ENCODE results near the gene FAM168A.
"Not testable (repeated sequence)": the region's sequence is repeated elsewhere in the genome, so short reads cannot be mapped to it uniquely, and the experiment has no call there.

The FAM168A gene

DNA sequence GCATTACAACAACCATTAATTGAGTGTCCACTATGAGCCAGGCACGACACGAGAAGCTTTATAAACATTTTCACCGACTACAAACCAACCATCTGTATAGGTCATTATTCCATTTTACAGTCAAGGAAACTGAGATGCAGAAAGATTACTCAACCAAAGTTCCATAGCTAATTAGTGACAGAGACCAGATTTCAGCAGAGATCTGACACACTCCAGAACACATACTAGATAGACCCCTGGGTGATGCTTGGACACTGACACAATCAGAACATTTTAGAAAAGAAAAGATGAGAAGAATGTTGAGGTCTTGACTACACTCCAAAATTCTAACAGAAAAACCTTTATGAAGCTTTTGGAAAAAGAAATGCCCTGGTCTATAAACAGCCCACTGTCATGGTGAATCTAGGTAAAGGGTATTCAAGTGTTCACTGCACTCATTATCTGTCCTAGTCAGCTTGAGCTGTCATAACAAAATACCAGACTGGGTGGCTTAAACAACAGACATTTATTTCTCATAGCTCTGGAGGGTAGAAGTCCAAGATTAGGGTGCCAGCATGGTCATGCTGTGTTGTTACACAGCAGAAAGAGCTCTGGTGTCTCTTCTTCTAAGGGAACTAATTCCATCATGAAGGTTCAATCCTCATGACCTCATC lies 132.8 kb downstream of the FAM168A start:
- no peak for DNase-seq

DNA sequence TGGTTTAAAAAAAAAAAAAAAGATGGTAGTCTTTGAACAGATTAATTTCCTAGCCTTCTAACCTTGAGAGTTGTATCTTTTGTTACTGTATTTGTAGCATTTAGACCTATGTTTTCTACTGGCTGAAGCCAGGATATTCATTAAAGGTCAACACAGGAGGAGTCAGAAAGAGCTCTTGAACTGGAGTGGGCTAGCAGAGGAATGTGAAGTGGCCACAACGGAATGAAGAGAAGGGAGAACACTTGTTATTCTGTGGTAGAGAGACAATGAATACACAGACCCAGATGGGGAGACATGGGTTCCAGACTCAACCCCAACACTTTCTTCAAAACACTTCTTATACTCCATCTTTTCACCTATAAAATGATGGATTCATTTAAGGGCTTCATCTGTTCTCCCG lies 133.6 kb downstream of the FAM168A start:
- no peak for DNase-seq

DNA sequence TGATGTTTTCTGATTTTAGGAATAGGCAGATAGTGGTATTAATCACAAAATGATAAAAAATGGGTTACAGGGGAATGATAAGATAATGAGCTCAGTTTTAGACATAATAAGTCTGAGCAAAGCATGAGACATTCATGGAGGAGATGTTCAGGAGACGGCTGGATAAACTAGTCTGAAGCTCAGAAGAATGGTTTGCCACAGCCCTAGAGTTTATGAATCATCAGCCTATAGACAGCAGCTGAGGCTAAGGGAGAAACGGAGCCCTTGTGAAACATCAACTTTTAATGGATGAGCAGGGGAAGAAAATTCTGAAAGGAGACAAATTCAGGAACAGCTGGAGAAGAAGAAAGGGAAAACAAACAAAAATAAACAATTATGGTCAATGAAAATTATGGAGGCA lies 134.6 kb downstream of the FAM168A start:
- DNase-seq = no peak

DNA sequence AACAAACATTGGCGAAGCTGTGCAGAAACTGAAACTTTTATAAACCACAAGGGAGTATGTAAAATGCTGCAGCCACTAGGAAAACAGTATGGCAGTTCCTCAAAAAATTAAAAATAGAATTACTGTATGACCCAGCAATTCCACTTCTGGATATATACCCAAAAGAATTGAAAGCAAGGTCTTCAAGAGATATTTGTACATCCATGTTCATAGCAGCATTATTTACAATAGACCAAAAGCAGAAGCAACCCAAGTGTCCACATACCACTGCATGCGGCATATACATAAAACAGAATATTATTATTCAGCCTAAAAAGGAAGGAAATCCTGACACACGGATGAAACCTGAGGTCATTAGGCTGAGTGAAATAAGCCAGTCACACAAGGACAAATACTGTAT lies 135.9 kb downstream of the FAM168A start:
- DNase-seq = no peak

DNA sequence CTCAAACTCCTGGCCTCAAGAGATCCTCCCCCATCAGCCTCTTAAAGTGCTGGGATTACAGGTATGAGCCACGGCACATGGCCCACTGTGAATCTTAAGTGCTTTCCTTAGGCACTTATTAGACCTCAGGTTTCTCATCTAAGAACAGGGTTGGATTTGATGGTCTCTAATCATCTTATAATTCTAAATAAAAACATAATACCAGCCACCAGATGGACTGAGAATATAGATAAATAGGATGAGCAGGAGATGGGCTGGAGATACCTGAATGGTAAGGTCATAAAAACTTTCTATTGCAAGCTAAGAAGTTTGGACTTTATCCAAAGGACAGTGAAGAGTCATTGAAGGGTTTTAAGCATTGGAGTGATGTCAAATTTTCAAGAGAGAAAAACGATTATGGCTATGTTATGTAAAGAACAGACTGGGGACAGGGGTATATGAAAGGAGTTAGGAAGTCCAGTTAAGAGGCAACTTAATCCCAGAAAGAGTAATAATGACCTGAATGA lies 136.5 kb downstream of the FAM168A start:
- DNase-seq = no peak

DNA sequence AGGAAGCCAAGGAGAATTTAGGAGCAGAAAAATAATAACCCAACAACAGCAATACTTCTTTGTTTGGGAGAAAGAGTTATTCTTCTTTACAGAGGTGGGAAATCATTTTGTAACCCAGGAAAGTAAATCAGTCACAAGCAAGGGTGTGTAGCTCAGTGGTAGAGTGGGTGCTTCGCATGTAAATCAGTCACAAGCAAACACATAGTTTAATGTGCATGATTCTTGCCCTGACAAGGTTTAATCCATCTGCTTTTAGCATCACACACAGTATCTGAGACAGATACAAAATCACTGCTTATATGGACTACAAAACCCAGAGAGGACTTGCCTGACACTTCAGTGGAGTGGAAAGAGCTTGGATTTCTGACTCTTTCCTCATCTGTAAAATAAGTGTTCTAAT lies 139.7 kb downstream of the FAM168A start:
- DNase-seq = no peak

DNA sequence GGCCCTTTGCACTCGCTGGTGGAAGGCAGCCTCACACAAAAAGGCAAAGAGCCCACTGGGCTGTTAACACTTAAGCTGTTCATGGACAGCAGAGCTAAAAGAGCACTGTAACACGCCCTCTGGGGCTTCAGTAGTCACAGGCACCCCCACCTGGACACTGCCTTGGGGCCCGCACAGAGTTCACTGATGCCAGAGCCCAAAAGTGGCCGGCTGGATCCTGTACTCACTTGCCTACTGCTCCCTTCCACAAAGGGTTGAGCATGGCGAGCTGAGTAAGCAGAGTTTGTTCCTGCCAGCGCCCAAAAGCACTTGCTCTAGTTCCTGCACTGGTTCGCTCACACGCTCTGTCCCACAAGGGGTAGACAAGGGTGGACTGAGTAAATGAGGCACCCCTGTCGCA lies 142.9 kb downstream of the FAM168A start:
- DNase-seq = no peak

DNA sequence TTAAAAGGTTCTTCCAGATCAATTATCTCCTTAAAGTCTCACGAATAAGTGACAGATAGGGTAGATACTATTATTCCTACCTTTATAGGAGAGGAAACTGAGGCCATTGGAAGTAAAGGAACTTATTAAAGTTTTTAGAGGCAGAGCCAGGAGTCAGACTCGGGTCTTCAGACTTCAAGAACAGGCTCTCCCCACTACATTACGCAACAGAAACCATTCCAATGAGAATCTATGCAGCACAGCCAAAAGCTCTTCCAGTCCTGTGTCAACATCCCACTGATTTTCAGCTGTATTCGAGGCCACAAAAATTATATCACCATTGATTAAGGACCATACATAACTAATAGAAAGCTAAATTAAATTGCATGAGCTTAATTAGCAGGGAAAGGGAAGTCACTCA lies 144.3 kb downstream of the FAM168A start:
- DNase-seq = no peak

DNA sequence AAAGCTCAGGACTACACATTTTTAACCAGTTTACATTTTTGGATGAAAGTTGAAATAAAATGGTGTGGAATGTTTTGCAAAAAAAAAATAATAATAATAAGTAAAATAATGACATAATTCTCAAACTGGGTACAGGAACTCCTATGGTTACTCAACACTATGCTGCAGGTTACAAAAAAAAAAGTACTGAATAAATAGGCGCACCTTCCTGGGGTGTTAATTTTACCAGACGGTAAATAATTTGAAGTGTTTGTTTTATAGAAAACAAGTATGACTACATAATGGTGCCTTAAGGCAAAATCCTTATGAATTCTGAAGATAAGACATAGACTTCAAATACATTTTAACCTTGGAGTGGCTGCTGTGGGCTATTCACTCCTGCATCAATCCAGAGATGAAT lies 145.2 kb downstream of the FAM168A start:
- DNase-seq = no peak

DNA sequence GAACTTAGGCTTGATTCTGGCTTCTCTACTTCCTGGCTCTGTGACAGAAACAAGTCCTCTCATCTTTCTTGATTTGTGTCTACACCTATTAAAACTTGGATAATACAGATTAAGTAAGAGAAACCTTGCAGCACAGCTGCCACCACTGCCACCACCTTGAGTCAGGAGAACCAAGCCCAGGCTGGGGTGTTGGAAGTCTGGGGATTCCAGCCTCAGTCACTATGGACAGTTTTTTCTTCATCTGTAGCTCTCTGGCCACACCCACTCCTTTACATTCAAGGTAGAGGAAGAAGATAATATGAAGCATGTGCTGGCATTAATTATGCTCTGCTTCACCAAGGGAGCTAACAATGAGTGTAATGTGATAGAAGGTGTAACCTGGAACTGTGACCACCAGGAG lies 146.0 kb downstream of the FAM168A start:
- DNase-seq = no peak

DNA sequence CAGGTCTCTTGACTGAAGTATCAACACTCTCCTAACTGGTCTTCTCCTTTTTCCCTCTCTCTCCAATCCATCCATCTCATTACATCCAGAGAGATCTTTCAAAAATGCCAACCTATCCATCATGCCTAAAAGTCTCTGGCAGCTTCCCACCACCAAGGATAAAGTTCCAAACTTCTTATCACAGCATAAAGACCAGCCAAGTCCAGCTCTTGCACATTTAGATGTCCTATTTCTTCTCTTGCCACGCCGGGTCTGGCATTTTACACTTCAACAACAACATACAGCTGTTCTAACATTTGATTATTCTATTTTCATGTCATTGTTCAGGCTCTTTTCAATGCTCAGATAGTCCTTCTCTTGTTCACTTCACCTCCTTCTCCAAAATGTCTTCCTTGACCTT lies 151.1 kb downstream of the FAM168A start:
- DNase-seq = no peak

DNA sequence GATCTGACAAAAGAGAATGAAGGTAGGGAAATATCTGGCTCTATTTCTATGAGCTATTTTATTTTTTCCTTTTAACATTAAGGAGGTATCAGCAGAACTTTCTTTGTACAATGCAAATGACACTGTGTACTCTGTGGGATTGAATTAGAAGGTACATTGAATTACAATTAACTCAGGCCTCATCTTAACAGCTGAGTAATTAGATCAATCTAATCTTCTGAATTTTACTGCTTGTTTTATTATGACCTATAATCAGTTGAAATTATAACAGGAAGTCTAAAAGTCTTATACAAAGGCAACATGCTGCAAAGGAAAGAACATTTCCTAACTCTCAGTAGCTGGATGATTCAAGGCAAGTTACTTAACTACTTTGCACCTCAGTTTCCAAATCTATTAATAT lies 151.9 kb downstream of the FAM168A start:
- no peak for DNase-seq

DNA sequence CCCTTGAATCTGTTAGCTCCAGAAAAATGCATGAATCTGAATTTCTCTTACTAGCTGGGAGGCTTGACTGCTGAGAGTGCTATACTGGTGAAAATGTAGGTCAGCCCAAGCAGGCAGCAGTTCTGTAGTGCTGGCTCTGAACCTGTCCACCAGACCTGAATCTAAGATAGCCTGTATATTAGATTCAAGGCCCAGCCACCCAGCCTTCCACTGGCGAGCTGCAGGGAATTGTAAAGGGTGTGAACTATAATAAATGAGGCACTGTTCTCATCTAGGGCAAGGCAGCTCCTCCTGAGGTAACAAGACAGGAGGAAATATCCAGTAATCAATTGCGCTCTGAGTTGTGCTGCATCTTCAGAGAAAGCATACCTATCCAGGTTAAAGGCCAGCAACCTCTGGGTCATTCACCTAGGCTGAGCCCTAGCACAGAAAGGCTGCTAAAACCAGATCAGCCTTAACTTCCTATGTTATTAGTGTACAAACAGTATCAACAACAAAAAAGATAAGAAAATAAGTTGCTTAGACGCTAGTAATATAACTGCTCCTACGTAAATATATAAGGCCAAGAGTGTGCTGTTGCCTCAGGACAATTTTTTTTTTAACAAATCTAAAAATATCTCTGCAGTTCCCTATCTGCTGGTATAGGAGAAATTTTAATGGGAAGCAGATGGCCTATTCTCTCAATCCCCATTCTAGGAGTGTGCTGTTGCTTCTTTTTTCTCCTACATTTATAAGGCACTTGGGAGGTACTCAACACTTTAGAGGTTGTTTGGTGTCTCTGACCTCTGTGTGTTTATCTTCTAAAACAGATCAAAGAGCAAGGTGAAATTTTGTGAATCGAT lies 158.7 kb downstream of the FAM168A start:
- DNase-seq = no peak

DNA sequence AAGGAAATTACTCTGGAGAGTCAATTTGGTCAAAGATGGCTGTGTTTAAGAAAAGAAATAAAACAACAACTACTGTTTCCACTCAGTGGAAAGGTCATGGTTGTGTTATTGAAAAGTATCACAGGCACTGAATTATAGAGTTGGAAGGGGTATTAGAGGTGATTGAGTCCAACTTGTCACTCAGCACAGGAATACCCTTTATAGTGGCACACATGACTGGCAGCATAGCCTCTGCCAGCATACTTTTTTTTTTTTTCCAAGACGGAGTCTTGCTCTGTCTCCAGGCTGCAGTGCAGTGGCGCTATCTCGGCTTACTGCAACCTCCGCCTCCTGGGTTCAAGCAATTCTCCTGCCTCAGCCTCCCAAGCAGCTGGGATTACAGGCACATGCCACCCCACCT lies 161.1 kb downstream of the FAM168A start:
- not testable (repeated sequence) for DNase-seq

DNA sequence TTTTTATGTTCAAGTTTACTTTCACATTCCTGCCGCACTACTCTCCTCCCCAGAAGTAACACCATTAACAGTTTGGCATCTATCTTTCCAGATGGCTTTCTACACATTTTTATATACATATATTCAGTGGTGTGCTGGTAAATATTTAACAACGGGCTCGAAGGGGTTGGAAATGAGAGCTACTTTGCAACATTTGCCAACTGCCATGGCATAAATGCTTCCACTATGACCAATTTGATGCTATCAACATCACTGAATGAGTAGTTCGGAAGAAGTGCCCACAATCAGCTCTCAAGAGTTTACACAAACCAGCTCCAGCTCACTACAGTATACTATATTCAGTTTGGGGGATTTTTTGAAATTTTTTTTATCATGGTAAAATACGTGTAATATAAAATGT lies 166.5 kb downstream of the FAM168A start:
- DNase-seq = no peak

DNA sequence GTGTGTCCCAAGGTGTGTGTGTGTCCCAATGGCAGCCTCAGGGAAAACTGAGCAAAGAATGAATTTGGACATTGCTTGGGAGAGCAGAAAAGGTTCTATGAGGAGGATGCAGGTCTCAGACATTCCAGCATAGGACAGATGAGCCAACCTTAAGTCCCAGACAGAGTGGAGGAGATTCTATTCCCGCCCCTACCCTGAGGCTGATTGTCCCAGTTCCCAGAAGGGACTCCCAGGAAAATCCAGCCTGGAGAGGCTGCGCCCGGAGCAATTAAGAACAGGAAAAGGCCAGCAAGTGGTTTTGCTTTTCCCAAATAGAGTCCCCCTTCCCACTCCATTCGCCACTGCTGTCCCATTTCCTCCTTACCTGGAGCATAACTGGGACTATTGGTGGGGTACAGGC lies 167.6 kb downstream of the FAM168A start:
- no peak for DNase-seq

DNA sequence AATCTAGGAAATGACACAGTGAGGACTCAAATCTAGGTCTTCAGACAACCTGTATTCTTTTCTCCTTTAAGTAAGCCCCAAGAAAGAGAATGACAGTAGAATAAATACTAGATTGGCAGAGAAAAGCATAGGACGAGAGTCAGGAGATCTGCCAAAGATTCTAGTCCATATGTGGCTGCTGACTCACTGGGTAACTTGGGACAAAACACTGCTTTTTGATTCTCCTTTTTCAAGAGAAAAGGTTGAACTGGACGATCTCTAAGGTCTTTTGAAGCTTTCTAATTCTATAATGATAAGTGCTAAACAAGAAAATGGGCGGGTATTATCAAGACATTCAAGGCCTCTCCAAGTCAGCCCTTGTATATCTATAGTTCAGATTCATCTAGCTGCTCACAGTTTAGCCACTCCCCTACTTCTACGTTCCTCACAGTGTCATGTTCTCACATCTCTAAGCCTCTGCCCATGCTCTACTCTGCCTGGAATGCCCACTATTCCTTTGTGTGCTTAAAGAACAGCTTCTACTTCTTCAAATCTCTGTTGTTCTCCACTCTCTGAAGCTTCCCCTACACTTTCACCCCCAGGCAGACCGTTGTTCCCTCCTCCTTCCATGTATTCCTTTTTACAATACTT lies 168.7 kb downstream of the FAM168A start:
- DNase-seq = no peak

DNA sequence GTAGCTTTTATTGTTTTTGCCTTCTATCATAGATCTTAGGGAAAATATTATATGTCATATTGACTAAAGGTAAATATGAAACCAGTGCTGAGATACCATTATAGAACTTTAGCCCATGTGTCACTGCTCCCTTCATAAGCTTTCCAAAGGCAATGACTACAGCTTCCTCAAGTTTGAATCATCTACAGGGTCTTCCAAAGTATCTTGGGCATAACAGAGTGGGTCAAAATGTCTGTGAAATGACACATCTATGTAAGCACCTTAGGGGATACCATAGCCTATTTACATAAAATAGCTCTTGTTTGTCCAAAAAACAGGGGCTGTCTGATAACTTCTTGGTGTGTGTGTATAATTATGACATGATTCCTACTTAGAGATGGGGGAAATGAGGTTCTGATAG lies 169.2 kb downstream of the FAM168A start:
- no peak for DNase-seq

DNA sequence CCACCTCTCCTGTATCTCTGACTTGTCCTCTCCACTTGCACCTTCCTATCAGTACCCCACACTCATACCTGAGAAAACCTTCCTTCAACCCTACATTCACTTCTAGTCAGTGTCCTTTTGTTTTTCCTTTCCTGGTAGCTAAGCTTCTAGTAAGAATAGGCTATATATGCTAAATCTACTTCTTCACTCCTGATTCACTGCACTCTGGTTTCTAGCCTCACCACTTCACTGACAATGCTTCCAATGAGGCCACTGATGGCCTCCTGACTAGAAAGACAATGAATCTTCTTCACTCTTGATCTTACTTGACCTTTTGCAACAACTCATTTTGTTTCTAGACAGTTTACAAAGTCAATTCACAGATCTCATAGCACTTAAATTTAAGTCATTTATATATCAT lies 169.7 kb downstream of the FAM168A start:
- no peak for DNase-seq

DNA sequence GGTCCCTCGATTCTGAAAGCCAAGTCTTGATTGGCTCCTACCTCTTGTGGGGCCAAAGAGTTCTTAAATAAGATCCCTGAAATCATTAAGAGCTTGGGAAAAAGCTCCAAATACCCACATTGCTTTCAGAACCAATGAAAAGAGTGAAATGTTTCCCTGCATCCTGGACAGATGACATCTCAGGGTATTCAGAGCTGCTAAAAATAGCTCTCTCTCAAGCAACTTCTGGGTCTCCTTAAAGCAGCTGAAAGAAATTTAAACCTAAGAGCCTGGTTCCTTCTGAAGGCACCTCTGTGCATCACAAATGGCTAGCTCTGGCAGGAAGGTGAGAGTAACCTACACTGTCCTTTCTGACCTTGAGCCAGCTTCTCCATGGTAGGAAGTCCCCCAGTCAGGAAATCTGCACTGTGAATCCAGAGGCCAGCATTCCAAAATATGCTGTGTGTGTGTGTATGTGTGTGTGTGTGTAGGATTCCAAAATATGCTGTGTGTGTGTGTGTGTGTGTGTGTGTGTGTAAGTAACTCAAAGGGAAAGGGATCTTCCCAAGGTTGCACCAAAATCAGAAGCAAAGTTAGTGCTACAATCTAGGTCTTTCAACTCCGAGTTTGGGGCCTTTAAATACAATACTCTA lies 171.6 kb downstream of the FAM168A start:
- no peak for DNase-seq

DNA sequence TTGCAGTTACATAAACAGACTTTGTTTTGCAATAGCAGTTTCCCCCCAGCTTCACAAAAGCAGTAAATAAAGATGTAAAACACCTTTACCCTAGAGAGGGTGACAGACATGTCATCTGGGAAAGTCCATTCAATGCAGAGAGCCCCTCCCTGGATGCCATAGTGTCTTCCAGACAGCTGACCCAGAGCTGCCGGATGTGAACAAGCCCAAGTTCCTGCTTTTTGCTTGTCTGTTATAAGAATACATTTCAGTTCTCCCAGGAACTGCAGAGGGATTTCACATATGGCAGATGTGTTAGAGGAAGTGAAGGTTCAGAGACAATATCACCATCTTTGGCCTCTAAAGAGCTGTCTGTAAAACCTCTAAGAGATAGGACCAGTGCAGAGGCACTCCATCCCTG lies 172.8 kb downstream of the FAM168A start:
- no peak for DNase-seq

DNA sequence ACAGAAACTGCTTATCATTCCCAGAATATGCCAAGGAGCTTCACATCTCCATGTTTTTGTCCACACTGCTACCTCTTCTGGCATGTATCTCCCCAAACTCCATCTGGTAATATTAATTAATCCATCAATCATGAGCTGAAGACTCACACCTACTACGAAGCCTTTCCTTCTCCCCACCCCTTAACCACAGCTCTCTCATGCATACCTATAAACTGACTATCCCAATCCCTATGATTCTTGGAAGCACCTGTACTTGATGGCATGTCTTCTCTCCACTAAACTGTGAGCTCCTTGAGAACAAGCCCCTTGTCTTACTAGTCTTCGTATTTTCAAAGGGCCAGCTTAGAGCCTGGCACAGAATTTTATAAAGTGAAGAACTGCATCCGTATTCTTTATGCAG lies 174.4 kb downstream of the FAM168A start:
- no peak for DNase-seq

DNA sequence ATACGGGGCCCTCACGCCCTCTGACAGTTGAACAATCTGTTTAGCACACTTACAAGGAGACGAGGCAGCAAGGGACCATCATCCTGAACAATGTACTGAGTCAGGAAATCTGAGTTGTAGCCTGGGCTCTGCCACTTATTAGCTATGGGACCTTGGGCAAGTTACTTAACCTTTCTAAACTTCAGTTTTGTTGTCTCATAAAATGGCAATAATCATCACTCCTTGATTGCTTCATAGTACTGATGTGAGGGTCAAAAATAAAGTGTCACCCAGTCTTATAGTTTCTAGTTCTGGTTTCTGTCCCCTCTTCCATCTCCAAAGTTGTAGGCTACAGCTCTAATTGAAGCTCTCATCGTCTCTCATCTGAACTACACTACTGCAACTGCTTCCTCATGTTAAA lies 175.0 kb downstream of the FAM168A start:
- no peak for DNase-seq

DNA sequence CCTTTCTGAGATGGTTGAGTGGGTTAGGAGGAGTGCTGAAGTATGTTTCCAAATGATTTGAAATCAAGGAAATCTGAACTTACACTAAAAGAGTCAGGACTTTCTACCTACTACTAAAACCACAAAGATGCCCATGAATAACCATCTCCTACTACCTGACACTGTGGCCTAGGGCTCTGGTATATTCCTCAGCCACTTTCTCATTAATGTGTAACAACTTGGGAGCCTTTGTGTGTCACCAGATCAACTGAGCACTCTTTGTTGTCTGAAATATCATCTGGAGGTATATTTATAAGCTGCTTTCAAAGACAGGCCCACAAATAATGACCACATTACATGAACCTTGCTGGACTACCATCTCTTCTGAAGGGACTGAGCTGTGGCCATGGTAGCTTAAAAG lies 177.8 kb downstream of the FAM168A start:
- DNase-seq = no peak

All from NK-92 treated with Interleukin-12 subunit alpha and Interleukin-12 subunit beta, amount 100 ng/mL, for 24 hours (cell line).